HG03175 (cell line): Measurements from ENCODE around the gene ZFAND4.
"Not testable (repeated sequence)": the region's sequence is repeated elsewhere in the genome, so short reads cannot be mapped to it uniquely, and the experiment has no call there.

ENCODE experiments used
- ATAC-seq: cut with Tn5 transposase; IDR thresholded peaks from one replicate; pipeline ENCODE4 v1.9.1; 2021; ENCODE audit warnings: mild to moderate bottlenecking, moderate library complexity; ENCODE audit not compliant: unreplicated experiment

Gene ZFAND4

DNA sequence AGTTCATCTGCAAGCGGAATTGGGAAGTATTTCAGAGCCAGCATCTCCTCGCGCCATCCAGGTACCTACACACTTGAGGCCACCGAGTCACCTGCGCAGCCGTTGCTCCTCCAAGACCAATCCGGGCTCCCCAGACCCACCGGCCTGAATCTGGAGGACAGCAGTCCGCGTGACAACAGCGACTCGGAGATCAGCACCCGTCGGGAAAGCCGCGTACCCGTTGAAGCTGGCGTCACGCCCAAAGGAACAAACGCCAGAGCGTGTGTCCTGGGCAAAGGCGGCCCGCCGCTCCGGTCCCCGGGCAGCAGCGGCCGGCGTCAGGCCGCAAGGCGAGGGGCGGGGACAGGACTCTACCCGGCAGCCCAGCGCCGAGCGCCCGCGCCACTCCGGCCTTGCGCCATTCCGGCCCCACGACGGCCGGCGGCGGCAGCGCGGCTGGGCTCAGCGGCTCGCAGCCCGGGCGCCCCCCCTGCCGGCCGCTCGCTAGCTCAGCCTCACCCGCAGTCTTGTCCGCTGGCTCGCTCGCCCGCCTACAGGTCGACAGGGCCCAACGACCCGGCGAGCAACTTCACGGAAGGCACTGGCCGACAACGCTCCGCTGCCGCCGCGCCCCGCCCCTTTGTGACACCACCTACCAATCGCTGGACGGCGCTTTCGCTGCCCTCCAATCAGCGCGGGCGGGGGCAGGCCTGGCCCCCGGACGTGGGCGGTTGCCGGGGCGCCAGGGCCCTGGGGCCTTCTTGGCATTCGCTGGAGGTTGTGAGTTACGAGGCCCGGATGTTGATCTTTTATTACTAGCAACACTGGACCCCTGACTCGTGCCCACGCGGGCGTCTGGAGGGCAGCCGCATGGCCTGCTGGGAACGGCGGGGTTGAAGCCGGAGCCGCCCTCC lies at the start of gene ZFAND4:
ZFAND4 (minus strand) TSS at position 592 of the 893 bp plus-strand sequence. CDS start 9,047 bp downstream, outside the sequence.
- peak; percentile 98 for ATAC-seq

DNA sequence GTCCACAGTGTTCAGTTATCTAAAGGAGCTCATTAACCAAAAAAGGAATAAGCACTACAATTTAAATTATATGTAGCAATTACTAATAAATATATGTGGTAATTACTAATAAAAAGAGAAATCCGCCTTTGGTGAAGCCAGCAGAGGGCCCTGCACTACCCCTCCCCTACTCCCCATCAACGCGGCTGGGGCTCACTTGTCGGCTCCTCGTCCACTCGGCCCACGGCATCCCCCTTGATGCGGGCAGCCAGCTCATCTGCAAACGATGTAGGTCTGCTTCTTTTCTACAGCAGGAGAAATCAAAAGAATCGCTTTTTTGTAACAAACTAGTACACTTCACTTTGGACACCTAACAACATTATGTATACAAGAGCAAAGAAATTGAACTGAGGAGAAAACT lies 48.9 kb upstream of the ZFAND4 start:
- ATAC-seq: not testable (repeated sequence)

DNA sequence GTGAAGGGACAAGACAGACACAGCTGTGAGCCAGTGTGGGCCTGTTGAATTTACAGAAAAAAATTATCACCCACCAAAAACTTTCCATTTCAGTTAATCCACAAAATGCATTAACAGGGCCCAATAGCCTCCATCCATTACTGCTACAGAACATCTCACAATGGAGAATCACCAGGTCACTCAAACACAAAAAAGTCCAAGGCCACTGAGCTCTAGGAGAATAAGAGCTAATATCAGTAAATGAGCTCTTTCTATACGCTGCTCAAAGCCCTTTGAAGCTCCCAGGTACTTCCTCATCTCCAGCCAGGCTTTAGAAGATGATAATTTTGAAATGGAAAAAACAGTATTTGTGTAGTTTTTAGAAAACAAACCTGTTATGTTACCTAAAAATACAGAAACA lies 45.1 kb upstream of the ZFAND4 start:
- not testable (repeated sequence) for ATAC-seq

DNA sequence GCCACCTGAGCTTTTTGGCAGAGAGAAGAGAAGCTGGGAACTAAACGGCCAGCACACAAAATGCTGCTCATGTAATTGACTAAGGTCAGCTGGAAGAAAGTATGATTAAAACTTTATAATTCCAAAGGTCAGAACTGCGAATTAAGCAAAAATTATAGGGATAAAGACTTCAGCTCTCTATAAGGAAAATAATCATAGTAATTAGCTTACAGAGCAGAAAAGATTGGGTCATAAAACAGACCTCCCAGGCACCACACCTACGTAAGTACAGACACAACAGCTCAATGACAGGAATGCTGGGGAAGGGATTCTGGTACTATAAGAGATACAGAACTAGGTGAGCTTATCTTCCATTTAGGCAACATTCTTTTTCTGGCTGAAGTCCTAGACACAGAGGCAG lies 44.5 kb upstream of the ZFAND4 start:
- not testable (repeated sequence) for ATAC-seq

DNA sequence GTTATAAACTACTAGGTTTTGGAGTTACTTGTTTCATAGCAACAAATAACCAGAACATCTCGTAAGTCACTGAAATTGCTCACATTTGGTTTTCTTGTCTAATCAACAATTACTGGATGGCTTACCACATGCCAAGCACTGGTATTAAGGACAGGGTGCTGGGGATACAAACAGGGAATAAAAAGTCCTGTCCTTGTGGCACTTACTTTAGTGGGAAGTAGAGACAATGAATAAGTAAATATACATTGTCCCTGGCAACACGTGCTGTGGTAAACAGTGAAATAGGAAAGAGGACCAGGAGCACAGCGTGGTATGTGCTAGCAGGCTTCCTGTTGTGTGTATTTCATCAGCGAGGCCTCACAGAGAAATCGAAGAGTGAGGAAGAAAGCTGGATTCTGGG lies 38.7 kb upstream of the ZFAND4 start:
- ATAC-seq: not testable (repeated sequence)

DNA sequence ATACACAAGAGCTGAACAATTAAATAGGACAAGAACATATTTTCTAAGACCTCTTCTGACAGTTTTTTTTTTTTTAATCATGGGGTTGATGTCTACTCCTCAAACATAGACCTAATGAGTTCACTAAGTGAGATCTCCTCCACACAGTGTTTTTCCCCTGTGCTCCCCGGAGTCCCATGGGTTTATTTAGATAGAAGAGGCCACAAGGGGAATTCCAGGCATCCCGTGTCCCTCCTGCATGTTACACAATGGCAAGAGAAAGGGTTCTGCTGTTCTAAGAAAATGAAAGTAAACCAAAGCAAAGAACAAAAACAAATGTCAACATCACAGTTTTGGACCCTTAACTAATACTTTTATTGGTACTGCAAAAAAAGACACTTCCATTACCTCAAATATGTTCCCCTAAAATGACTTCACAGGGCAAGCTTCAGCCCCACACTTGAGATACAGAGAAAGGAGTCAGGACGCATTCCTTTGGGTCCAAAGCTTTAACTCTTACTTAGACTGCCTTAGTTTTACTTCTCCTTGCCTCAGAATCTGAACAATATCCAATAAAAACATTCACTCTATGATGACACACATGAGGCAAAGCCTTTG lies 37.7 kb upstream of the ZFAND4 start:
- ATAC-seq: peak; percentile 58

DNA sequence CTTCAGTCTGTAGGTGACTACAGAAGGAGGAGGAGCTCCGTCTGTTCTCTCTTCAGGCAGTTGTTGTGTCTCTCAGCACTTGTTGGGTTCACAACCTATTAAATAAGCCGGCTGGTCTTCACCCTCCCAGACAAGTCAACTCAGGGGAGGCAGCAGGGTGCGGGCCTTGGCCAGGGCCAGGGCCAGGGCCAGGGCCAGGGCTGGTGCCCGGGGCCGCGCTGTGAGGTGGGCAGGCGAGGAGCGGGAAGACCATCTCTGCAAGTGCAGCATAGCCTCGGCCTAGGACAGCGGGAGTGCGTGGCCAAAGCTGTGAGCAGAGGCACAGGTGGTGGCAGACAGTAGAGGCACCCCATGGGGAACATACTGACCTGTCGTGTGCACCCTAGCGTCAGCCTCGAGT lies 5.9 kb upstream of the ZFAND4 start:
- ATAC-seq: not testable (repeated sequence)

DNA sequence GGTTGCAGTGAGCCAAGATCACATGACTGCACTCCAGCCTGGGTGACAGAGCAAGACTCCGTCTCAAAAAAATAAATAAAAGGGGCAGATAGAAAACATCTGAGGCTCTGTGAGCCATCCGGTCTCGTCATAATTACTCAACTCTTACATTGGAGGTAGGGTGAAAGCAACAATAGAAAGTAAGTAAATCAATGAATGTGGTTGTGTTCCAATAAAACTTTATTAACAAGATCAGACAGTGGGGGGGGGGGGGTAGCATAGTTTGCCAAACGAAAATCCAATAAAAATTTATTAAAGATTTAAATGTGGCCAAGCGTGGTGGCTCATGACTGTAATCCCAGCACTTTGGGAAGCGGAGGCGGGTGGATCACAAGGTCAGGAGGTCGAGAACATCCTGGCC lies 2.8 kb upstream of the ZFAND4 start:
- ATAC-seq: no peak

DNA sequence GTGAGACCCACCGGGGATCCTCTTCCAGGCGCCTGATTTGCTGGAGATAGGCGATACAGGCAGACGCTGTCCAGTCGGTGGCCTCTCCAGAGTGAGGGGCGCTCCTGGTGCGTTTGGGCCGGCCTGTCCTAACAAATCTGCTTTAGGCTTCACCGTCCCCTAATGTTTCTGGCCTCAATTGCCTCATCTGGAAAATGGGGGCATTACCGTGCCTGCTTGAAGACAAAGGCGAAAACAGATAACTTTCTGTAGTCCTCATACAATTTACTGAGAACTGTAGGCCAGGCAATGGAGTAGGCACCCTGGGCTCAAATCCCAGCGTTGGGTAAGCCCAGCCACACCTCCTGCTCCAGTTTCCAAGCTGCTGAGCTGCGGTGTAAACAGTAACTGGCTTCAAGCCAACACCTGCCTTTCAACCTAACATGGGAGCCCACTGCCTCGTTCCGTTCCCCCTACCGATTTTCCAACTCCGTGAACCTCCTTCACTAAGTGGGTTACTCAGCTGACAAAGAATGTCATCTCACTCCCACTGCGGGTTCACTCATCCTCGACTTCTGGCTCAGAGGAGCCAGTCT lies 589 bp upstream of the ZFAND4 start:
- ATAC-seq: no peak

DNA sequence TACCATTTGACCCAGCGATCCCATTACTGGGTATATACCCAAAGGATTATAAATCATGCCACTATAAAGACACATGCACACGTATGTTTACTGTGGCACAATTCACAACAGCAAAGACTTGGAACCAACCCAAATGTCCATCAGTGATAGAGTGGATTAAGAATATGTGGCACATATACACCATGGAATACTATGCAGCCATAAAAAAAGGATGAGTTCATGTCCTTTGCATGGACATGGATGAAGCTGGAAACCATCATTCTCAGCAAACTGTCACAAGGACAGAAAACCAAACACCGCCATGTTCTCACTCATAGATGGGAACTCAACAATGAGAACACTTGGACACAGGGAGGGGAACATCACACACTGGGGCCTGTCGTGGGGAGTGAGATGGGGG lies 1.3 kb downstream of the ZFAND4 start:
- not testable (repeated sequence) for ATAC-seq

DNA sequence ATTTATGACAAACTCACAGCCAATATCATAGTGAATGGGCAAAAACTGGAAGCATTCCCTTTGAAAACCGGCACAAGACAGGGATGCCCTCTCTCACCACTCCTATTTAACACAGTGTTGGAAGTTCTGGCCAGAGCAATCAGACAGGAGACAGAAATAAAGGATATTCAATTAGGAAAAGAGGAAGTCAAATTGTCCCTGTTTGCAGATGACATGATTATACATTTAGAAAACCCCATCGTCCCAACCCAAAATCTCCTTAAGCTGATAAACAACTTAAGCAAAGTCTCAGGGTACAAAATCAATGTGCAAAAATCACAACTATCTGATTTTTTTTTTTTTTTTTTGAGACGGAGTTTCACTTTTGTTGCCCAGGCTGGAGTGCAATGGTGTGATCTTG lies 2.7 kb downstream of the ZFAND4 start:
- ATAC-seq: not testable (repeated sequence)

DNA sequence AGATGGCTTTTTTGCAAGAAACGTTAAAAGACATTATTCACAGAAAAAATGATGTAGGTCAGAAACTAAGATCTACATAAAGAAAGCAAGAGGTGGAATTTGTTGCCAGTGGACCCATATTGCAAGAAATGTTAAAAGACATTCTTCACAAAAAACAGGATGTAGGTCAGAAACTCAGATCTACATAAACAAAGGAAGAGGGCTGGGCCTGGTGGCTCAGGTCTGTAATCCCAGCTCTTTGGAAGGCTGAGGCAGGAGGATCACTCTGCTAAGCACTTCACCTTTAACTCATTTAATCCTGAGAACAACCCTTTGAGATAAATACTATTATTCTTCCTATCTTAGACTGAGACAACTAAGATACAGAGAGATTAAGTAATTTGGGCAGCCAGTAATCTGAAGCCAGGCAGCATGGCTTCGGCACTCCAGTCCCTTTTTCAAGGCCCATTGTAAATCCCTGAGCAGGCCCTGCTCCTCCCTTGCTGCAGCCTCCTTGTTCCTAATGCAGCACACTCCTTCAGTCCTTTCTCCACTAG lies 11.6 kb downstream of the ZFAND4 start:
- no peak for ATAC-seq

DNA sequence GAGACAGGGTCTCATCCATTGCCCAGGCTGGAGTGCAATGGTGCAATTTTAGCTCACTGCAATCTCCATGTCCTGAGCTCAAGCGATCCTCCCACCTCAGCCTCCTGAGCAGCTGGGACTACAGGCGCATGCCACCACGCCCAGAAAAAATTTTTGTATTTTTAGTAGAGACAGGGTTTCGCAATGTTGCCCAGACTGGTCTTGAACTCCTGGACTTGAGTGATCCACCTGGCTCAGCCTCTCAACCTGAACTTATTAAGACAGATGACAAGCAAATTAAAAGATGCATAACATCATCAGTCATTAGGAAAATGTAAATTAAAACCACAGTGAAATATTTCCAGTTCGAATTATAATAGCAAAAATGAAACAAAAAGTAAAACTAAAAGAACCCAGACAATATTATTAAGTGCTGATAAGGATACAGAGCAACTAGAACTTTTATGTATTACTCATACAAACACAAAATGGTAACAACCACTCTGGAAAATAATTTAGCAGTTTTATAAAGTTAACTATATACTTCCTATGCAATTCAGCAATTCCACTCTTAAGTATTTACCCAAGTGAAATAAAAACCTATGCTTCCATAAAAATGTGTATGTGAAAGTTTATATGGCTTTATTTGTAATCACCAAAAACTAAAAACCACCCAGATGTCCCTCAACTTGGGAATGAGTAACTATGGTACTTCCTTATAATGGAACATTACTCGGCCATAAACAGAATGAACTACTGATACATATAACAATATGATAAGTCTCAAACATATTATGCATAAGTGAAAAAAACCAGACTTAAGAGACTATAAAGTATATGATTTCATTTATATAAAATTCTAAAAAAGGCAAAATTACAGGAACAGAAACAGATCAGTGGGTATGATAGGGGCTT lies 15.3 kb downstream of the ZFAND4 start:
- no peak for ATAC-seq

DNA sequence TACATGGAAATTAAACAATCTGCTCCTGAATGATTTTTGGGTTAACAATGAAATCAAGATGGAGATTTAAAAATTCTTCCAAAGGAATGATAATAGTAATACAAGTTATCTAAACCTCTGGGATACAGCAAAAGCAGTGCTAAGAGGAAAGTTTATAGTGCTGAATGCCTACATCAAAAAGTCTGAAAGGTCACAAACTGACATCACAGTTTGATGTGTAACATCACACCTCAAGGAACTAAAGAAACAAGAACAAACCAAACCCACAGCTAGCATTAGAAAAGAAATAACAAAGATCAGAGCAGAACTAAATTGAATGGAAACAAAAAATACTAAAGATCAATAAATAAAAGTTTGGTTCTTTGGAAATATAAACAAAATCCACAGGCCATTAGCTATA lies 17.4 kb downstream of the ZFAND4 start:
- ATAC-seq: no peak

DNA sequence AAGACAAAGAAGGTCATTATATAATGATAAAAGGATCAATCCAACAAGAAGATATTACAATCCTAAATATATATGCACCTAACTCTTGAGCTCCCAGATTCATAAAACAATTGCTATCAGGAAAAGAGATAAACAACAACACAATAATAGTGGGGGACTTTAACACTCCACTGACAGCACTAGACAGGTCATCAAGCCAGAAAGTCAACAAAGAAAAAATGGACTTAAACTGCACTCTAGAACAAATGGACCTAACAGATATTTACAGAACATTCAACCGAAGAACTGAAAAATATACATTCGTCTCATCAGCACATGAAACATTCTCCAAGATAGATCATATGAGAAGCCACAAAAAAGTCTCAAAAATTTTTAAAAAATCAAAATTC lies 17.8 kb downstream of the ZFAND4 start:
- not testable (repeated sequence) for ATAC-seq

DNA sequence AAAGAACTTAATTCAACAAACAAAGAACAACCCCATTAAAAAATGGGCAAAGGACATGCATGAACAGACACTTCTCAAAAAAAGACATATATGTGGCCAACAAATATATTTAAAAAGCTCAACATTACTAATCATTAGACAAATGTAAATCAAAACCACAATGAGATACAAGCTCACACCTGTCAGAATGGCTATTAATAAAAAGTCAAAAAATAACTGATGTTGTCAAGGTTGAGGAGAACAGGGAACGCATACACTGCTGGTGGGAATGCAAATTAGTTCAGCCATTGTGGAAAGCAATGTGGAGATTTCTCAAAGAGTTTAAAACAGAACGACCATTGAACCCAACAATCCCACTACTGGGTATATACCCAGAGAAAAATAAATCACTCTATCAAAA lies 19.1 kb downstream of the ZFAND4 start:
- peak; percentile 64 for ATAC-seq

DNA sequence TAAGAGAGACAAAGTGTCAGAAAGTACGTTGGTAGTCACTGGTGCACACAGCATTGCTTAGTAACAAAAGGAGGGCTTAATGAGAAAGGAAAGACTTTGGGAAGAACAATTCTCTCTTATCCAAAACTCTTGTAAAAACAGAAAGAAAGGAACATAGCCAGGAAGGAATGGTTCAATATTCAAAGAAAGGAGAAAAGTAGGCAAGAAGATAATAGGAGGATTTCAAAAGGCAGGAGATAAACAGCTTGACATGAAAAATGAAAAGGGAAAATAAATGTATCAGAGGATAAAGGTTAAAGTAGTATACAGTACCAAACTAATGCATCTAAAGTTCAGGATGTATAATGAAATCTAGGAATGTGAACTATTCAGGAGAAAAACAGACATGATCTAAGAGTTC lies 20.1 kb downstream of the ZFAND4 start:
- no peak for ATAC-seq

DNA sequence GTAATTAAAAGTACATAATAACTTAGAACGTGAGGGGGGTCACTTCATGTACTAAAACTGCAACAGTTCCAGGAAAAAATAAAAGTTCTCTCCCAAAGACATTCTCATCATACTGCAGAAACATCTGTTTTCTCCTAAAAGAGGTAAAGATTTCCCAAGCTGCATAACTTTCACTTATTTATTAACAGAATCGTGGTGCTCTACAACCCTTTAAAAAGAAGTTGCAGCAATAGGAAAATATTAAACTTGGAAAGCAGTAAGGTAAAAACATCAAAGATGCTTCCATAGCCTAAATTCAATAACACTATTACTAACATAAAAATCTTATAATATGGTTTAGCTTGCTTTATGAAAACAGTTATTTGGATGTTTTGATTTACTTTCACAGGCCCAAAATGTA lies 23.3 kb downstream of the ZFAND4 start:
- ATAC-seq: no peak

DNA sequence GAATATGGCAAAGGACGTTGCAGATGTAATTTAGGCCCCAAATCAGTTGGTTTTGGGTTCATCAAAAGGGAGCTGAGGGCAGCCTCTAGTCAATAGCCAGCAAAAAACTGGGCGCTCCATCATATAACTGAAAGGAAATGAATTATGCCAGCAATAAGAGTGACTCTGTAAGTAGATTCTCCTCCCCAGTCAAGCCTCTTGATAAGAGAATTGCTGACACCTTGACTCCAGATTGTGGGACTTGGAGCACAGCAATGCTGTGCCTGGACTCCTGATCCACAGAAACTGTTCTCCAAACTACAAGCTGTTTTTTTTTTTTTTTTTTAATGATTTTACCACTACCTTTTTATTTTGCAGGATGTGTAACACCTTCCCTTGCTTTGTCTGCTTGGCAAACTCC lies 25.5 kb downstream of the ZFAND4 start:
- ATAC-seq: no peak

DNA sequence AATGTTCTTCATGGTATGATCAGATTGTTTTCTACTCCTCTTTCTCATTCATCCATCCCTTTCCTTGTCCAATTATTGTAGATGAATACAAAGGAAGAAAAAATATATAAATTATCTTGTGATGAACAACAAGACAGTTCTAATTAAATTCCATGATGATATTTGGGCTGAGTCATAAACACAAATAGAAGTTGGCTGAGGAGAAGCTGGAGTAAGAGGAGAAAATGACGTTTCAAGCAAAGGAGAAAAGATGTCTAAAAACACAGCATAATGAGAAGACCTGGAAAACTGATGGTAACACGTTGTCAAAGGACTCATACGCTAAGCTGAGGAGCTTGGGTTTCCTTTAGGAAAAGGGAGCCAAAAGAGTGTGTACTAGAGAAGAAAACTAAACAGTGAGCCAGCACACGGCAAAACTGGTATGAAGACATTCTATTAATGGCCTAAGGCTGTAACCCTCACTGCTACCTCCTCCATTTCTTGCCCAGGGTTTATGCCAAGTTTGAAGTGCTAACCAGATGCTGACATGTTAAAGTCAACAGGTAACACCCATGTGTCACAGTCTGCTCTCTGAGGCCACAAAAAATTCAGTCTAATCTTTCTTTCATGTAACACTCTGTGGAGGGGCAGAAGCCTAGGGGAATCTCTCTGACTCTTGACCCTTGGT lies 26.1 kb downstream of the ZFAND4 start:
- no peak for ATAC-seq
